UCSD-AML1 (cell line): ENCODE measurements around the gene RAB11A.
"Not testable (repeated sequence)": the region's sequence is repeated elsewhere in the genome, so short reads cannot be mapped to it uniquely, and the experiment has no call there.

Experiments used
- DNase-seq: peaks from one replicate; lab custom pipeline; 2025; ENCODE audit not compliant: unreplicated experiment; lab: John Stamatoyannopoulos, UW

RAB11A gene

GRCh38 chr15:65841121-65841930, 28.0 kb upstream of the RAB11A start:
- DNase-seq = no peak

- no peak for DNase-seq
Observed at GRCh38 chr15:65845826-65846519, 23.3 kb upstream of the RAB11A start.

GRCh38 chr15:65847989-65848388, 21.3 kb upstream of the RAB11A start:
- no peak for DNase-seq

- DNase-seq = no peak
Observed at GRCh38 chr15:65851981-65852380, 17.3 kb upstream of the RAB11A start.

GRCh38 chr15:65856821-65857455, 12.4 kb upstream of the RAB11A start:
- DNase-seq = peak; percentile 43

- no peak for DNase-seq
Observed at GRCh38 chr15:65857718-65858402, 11.4 kb upstream of the RAB11A start.

GRCh38 chr15:65862682-65863081, 6.6 kb upstream of the RAB11A start:
- peak; percentile 43 for DNase-seq

GRCh38 chr15:65863106-65863505, 6.2 kb upstream of the RAB11A start:
- no peak for DNase-seq

GRCh38 chr15:65867244-65867643, 2.0 kb upstream of the RAB11A start:
- no peak for DNase-seq

GRCh38 chr15:65867933-65868332, 1.4 kb upstream of the RAB11A start:
- DNase-seq = not testable (repeated sequence)

- DNase-seq = no peak
Observed at GRCh38 chr15:65868546-65869125, 655 bp upstream of the RAB11A start.

GRCh38 chr15:65869954-65870871, 922 bp downstream of the RAB11A start:
- DNase-seq = peak; percentile 63

- no peak for DNase-seq
Observed at GRCh38 chr15:65870889-65871533, 1.7 kb downstream of the RAB11A start.

GRCh38 chr15:65871886-65872285, 2.6 kb downstream of the RAB11A start:
- not testable (repeated sequence) for DNase-seq

- DNase-seq = not testable (repeated sequence)
Observed at GRCh38 chr15:65872596-65872995, 3.3 kb downstream of the RAB11A start.

- DNase-seq = no peak
Observed at GRCh38 chr15:65873256-65873655, 4.0 kb downstream of the RAB11A start.

GRCh38 chr15:65875458-65875857, 6.2 kb downstream of the RAB11A start:
- no peak for DNase-seq

- DNase-seq = no peak
Observed at GRCh38 chr15:65877749-65878148, 8.5 kb downstream of the RAB11A start.

- no peak for DNase-seq
Observed at GRCh38 chr15:65881766-65882434, 12.6 kb downstream of the RAB11A start.
